OCI-LY1 (cell line): ENCODE measurements around the gene TSPAN5.

ENCODE experiments used
- H2AFZ ChIP-seq: fragments of 200-600 bp; sonication (generic), shearing (Covaris generic); 2 replicates; pipeline ENCODE4 v1.6.0; 2014; ENCODE audit warnings: antibody characterized with exemption, mild to moderate bottlenecking, low read length
- H3F3A ChIP-seq: fragments of 200-600 bp; sonication (generic), shearing (Covaris generic); 2 replicates; pipeline ENCODE4 v1.6.0; 2014; ENCODE audit warnings: mild to moderate bottlenecking, antibody characterized with exemption, low read length, moderate library complexity; ENCODE audit not compliant: insufficient read depth
- H3K27ac ChIP-seq: fragments of 200-600 bp; sonication (generic); 2 replicates; pipeline ENCODE4 v1.5.1; 2014; ENCODE audit warnings: low read length, mixed run types, mild to moderate bottlenecking, low read depth; ENCODE audit not compliant: poor library complexity, severe bottlenecking
- H3K27me3 ChIP-seq: fragments of 200-600 bp; sonication (generic); 2 replicates; pipeline ENCODE4 v1.6.0; 2014; ENCODE audit warnings: antibody characterized with exemption, mild to moderate bottlenecking, low read length, moderate library complexity; ENCODE audit not compliant: insufficient read depth
- H3K36me3 ChIP-seq: fragments of 200-600 bp; sonication (generic); 2 replicates; pipeline ENCODE4 v1.6.1; 2014; ENCODE audit warnings: mild to moderate bottlenecking, antibody characterized with exemption, low read length, moderate library complexity, mixed read lengths; ENCODE audit not compliant: insufficient read depth
- H3K4me1 ChIP-seq: fragments of 200-600 bp; sonication (generic); 2 replicates; pipeline ENCODE4 v1.5.1; 2014; ENCODE audit warnings: mild to moderate bottlenecking, low read length, moderate library complexity; ENCODE audit not compliant: insufficient read depth, severe bottlenecking
- H3K4me2 ChIP-seq: fragments of 200-600 bp; sonication (generic), shearing (Covaris generic); 2 replicates; pipeline ENCODE4 v1.6.1; 2014; ENCODE audit warnings: low read length
- H3K4me3 ChIP-seq: fragments of 200-600 bp; sonication (generic); 2 replicates; pipeline ENCODE4 v1.5.1; 2014; ENCODE audit warnings: low read length, low read depth, mild to moderate bottlenecking, mixed read lengths; ENCODE audit not compliant: poor library complexity, severe bottlenecking
- H3K79me2 ChIP-seq: fragments of 200-600 bp; shearing (Covaris generic); 2 replicates; pipeline ENCODE4 v1.6.1; 2016; ENCODE audit warnings: mixed run types, low read length, mixed read lengths; ENCODE audit not compliant: insufficient read depth
- H3K9ac ChIP-seq: fragments of 200-600 bp; sonication (generic), shearing (Covaris generic); 2 replicates; pipeline ENCODE4 v1.6.1; 2014; ENCODE audit warnings: mild to moderate bottlenecking, low read length, mixed read lengths
- H3K9me2 ChIP-seq: fragments of 200-600 bp; sonication (generic), shearing (Covaris generic); 2 replicates; pipeline ENCODE4 v1.6.1; 2014; ENCODE audit warnings: low read depth, mild to moderate bottlenecking, low read length, mixed read lengths
- H3K9me3 ChIP-seq: fragments of 200-600 bp; shearing (Covaris generic); 2 replicates; pipeline ENCODE4 v1.6.1; 2014; ENCODE audit warnings: low read length, mixed read lengths
- H4K20me1 ChIP-seq: fragments of 200-600 bp; sonication (generic), shearing (Covaris generic); 2 replicates; pipeline ENCODE4 v1.6.0; 2016; ENCODE audit warnings: mild to moderate bottlenecking, low read length; ENCODE audit not compliant: insufficient read depth
- EZH2 ChIP-seq: fragments of 200-600 bp; sonication (generic), shearing (Covaris generic); IDR thresholded peaks from 2 replicates; pipeline ENCODE4 v1.8.0; 2017; ENCODE audit warnings: borderline replicate concordance, mixed run types, mild to moderate bottlenecking, antibody characterized with exemption, low read length, moderate library complexity, mixed read lengths
- TF ChIP-seq, protein P1 (sequence below): fragments of 200-600 bp; sonication (generic), shearing (Covaris generic); IDR thresholded peaks from 2 replicates; pipeline ENCODE4 v1.5.1; 2017; ENCODE audit warnings: mild to moderate bottlenecking, antibody characterized with exemption, low read length, moderate library complexity, mixed read lengths

The TSPAN5 gene

GRCh38 chr4:98617358-98618047 lies 40.9 kb downstream of the TSPAN5 start:
- no peak overlapping the region for H2AFZ ChIP-seq
- no peak overlapping the region for H3K4me2 ChIP-seq
- H3K4me1 ChIP-seq = no peaks in the 10 kb centered on the region
- no peak overlapping the region for H3K27ac ChIP-seq
- no peaks in the 10 kb centered on the region for H3K27me3 ChIP-seq
- H4K20me1 ChIP-seq = no peaks in the 10 kb centered on the region
- no peaks in the 10 kb centered on the region for H3K79me2 ChIP-seq
- H3K36me3 ChIP-seq = no peaks in the 10 kb centered on the region
- no peak overlapping the region for H3K9ac ChIP-seq
- no peaks in the 10 kb centered on the region for H3F3A ChIP-seq
- no peak overlapping the region for H3K4me3 ChIP-seq
- H3K9me3 ChIP-seq = no peaks in the 10 kb centered on the region
- no peak for TF ChIP-seq EZH2
- TF ChIP-seq, protein P1, sequence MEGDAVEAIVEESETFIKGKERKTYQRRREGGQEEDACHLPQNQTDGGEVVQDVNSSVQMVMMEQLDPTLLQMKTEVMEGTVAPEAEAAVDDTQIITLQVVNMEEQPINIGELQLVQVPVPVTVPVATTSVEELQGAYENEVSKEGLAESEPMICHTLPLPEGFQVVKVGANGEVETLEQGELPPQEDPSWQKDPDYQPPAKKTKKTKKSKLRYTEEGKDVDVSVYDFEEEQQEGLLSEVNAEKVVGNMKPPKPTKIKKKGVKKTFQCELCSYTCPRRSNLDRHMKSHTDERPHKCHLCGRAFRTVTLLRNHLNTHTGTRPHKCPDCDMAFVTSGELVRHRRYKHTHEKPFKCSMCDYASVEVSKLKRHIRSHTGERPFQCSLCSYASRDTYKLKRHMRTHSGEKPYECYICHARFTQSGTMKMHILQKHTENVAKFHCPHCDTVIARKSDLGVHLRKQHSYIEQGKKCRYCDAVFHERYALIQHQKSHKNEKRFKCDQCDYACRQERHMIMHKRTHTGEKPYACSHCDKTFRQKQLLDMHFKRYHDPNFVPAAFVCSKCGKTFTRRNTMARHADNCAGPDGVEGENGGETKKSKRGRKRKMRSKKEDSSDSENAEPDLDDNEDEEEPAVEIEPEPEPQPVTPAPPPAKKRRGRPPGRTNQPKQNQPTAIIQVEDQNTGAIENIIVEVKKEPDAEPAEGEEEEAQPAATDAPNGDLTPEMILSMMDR = no peak
- H3K9me2 ChIP-seq = no peaks in the 10 kb centered on the region

DNA sequence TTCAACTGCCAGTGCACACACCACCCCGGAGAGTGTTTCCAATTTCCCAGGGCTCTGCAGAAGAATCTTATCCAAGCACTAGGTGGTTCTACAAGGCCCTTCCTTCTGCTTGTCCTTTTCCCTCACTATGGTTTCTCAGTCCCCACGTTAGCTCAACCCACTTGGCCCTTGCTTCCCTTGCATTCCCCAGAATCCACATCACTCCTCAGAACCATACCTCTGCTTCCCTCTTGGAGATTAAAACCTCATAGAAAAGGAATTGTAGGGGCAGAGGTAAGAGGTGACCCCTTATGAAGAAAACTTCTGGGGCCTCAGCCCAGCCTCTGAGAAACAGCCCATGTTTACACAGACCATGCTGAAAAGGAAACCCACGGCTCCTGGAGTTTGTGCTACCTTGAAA lies 42.4 kb downstream of the TSPAN5 start:
- no peaks in the 10 kb centered on the region for H3K79me2 ChIP-seq
- H3K9me3 ChIP-seq = no peaks in the 10 kb centered on the region
- no peak overlapping the region for H3K4me3 ChIP-seq
- H3K9me2 ChIP-seq = no peaks in the 10 kb centered on the region
- H4K20me1 ChIP-seq = no peaks in the 10 kb centered on the region
- H3F3A ChIP-seq = no peaks in the 10 kb centered on the region
- H3K4me2 ChIP-seq = no peak overlapping the region
- H3K9ac ChIP-seq = no peak overlapping the region
- H3K4me1 ChIP-seq = no peaks in the 10 kb centered on the region
- no peaks in the 10 kb centered on the region for H3K27me3 ChIP-seq
- H3K36me3 ChIP-seq = no peaks in the 10 kb centered on the region
- no peak for TF ChIP-seq EZH2
- TF ChIP-seq, protein P1 = no peak
- no peak overlapping the region for H3K27ac ChIP-seq
- H2AFZ ChIP-seq = no peak overlapping the region

DNA sequence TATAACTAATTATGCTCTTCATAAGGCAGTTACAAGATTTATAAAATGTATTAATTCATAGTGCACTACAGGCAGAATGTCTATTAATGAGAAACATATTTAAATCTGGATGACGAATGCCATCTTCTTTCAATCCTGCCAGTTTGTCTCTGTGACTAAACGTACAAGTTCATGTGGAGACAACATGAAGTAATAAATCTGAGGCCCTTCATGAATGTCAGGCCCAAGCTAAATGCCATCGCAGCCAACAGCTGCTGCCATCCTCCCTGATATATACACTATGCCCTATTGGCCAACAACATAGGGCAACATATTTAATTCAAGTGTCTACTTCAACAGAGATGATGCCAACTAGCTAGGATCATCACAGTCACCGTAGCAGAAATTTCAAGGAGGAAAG lies 43.7 kb downstream of the TSPAN5 start:
- H3K36me3 ChIP-seq = no peaks in the 10 kb centered on the region
- no peaks in the 10 kb centered on the region for H3K79me2 ChIP-seq
- H3K4me3 ChIP-seq = no peak overlapping the region
- H3F3A ChIP-seq = no peaks in the 10 kb centered on the region
- no peak overlapping the region for H3K9ac ChIP-seq
- H4K20me1 ChIP-seq = no peaks in the 10 kb centered on the region
- H3K4me1 ChIP-seq = no peaks in the 10 kb centered on the region
- H3K9me3 ChIP-seq = no peaks in the 10 kb centered on the region
- H2AFZ ChIP-seq = no peak overlapping the region
- H3K27me3 ChIP-seq = no peaks in the 10 kb centered on the region
- no peaks in the 10 kb centered on the region for H3K9me2 ChIP-seq
- no peak overlapping the region for H3K27ac ChIP-seq
- H3K4me2 ChIP-seq = no peak overlapping the region
- TF ChIP-seq EZH2 = no peak
- TF ChIP-seq, protein P1 = no peak
